C4-2B (cell line): Measurements from ENCODE around the gene PCNT.

ENCODE experiments used
- ZFX ChIP-seq: fragments of 450-650 bp; IDR thresholded peaks from 2 replicates; pipeline ENCODE4 v1.6.1; 2017
- TF ChIP-seq, protein P1 (sequence below): fragments of 450-650 bp; conservative IDR thresholded peaks from 2 replicates; pipeline ENCODE4 v1.5.1; 2017; ENCODE audit warnings: mild to moderate bottlenecking

DNA sequence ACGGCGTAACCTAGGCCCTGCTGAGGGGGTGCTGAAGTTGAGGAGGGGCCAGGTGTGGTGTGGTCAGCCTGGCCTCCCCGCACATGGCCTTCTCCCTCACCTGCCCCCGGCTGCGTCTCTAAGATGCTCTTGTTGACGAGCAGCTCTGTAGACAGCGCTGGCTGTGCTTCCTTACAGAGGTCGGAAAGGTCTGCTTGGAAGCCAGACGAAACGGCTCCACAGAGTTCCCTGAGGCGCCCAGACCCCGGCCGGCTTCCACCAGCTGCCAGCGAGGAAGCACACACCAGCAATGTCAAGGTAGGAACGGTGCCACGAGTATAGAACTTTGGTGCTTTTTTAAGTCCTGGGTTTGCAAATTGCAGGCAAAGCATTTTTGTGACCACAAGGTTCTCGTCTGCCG is 116.0 kb downstream of the PCNT start:
- TF ChIP-seq, protein P1, sequence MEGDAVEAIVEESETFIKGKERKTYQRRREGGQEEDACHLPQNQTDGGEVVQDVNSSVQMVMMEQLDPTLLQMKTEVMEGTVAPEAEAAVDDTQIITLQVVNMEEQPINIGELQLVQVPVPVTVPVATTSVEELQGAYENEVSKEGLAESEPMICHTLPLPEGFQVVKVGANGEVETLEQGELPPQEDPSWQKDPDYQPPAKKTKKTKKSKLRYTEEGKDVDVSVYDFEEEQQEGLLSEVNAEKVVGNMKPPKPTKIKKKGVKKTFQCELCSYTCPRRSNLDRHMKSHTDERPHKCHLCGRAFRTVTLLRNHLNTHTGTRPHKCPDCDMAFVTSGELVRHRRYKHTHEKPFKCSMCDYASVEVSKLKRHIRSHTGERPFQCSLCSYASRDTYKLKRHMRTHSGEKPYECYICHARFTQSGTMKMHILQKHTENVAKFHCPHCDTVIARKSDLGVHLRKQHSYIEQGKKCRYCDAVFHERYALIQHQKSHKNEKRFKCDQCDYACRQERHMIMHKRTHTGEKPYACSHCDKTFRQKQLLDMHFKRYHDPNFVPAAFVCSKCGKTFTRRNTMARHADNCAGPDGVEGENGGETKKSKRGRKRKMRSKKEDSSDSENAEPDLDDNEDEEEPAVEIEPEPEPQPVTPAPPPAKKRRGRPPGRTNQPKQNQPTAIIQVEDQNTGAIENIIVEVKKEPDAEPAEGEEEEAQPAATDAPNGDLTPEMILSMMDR, result no peak
- no peak for TF ChIP-seq ZFX
